HepG2 (cell line): ENCODE results near the gene MPP7.

Experiments used
- ARNT ChIP-seq: fragments of 450-650 bp; IDR thresholded peaks from 2 replicates; pipeline ENCODE4 v1.6.1; 2017
- CTCF ChIP-seq: sonication (generic); formaldehyde crosslinking; IDR thresholded peaks from 2 replicates; pipeline ENCODE4 v1.5.0; 2020; ENCODE audit warnings: mild to moderate bottlenecking, missing genetic modification reagents, moderate library complexity
- MAFG ChIP-seq: sonication (generic); formaldehyde crosslinking; IDR thresholded peaks from 2 replicates; pipeline ENCODE4 v1.5.1; 2020; ENCODE audit warnings: mild to moderate bottlenecking, missing genetic modification reagents
- MTA3 ChIP-seq: sonication (generic); formaldehyde crosslinking; IDR thresholded peaks from 2 replicates; pipeline ENCODE4 v1.4.0; 2020; ENCODE audit warnings: missing genetic modification reagents
- RNF2 ChIP-seq: fragments of 450-650 bp; conservative IDR thresholded peaks from 2 replicates; pipeline ENCODE4 v1.6.1; 2016; ENCODE audit warnings: low read depth
- RXRA ChIP-seq: sonication (generic); formaldehyde crosslinking; IDR thresholded peaks from 2 replicates; pipeline ENCODE4 v1.5.1; 2020; ENCODE audit warnings: missing genetic modification reagents
- SIX4 ChIP-seq: sonication (generic); formaldehyde crosslinking; IDR thresholded peaks from 2 replicates; pipeline ENCODE4 v1.4.0; 2020; ENCODE audit warnings: missing genetic modification reagents
- ZBTB37 ChIP-seq: sonication (generic); formaldehyde crosslinking; IDR thresholded peaks from 2 replicates; pipeline ENCODE4 v1.4.0; 2020; ENCODE audit warnings: mild to moderate bottlenecking, missing genetic modification reagents
- ZNF274 ChIP-seq: sonication (generic); formaldehyde crosslinking; IDR thresholded peaks from 2 replicates; pipeline ENCODE4 v1.5.1; 2020; ENCODE audit warnings: mild to moderate bottlenecking, missing genetic modification reagents
- TF ChIP-seq, protein P1 (sequence below), 2 experiments: fragments of 450-650 bp in 1 of 2; sonication (generic) in 1 of 2; formaldehyde crosslinking; IDR thresholded peaks; 2 replicates each; pipeline versions ENCODE4 v1.5.0 to v1.8.0; 2020 to 2022; ENCODE audit warnings: mild to moderate bottlenecking in 1 of 2, missing genetic modification reagents in 1 of 2

DNA sequence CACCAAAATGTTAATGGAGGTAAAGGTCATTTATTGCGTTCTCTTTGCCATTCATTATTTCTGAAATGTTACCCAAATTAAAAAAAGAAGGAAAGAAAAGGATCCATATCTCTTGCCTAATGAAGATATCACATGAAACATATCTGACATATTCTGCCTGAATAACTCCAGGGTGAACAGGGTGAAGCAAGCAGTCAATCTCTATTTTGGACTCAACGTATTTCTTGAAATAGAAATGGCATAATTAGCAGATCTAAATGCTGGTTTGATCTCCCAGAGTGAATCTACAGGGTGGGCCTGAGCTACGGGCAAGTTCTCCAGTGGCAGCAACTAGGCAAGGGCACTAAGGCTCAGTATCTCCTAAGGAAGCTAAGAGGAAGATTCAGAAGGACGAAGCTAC lies 24.0 kb downstream of the MPP7 start:
- no peak for TF ChIP-seq RXRA
- no peak for TF ChIP-seq SIX4
- no peak for TF ChIP-seq RNF2
- TF ChIP-seq ZBTB37 = no peak
- no peak for TF ChIP-seq ARNT
- TF ChIP-seq MTA3 (CRISPR knock-in tag) = no peak
- TF ChIP-seq CTCF (CRISPR knock-in tag) = no peak
- no peak for TF ChIP-seq ZNF274 (CRISPR knock-in tag)
- TF ChIP-seq, protein P1, sequence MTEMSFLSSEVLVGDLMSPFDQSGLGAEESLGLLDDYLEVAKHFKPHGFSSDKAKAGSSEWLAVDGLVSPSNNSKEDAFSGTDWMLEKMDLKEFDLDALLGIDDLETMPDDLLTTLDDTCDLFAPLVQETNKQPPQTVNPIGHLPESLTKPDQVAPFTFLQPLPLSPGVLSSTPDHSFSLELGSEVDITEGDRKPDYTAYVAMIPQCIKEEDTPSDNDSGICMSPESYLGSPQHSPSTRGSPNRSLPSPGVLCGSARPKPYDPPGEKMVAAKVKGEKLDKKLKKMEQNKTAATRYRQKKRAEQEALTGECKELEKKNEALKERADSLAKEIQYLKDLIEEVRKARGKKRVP (CRISPR knock-in tag; IDR thresholded peaks at IDR 0.05) = no peak
- no peak for TF ChIP-seq MAFG (CRISPR knock-in tag)
